Thymus (tissue), 14 donors: Measurements from ENCODE around the gene MCC. TPM values are rescaled to one million over a fixed set of nuclear protein-coding genes. Genes with fewer than 3 reads are reported as not detected.
A peak's percentile ranks its signal among the peaks of the same experiment; 100 is the strongest.

ENCODE experiments used
- DNase-seq, 9 donors: peaks; one replicate each; pipeline ENCODE4 v3.0.0-alpha.2; 2013; ENCODE audit warnings: low spot score in 9 of 9, low read depth in 6 of 9, missing footprints in 1 of 9
- H3K27ac ChIP-seq, 2 donors: one replicate each; pipeline ENCODE4 v1.5.1; 2013; ENCODE audit warnings: control low read depth in 1 of 2, low read depth in 1 of 2, low read length in 1 of 2, mild to moderate bottlenecking in 1 of 2, moderate library complexity in 1 of 2
- H3K27me3 ChIP-seq, 2 donors: one replicate each; pipeline ENCODE4 v1.5.1; 2013; ENCODE audit warnings: low read length in 1 of 2; ENCODE audit not compliant: control insufficient read depth in 2 of 2, insufficient read depth in 1 of 2
- H3K36me3 ChIP-seq, 2 donors: one replicate each; pipeline ENCODE4 v1.5.1; 2013; ENCODE audit warnings: low read length in 1 of 2, mild to moderate bottlenecking in 1 of 2, moderate library complexity in 1 of 2; ENCODE audit not compliant: control insufficient read depth in 2 of 2, insufficient read depth in 2 of 2
- H3K4me1 ChIP-seq, 2 donors: one replicate each; pipeline ENCODE4 v1.5.1; 2013; ENCODE audit warnings: low read length in 2 of 2; ENCODE audit not compliant: control insufficient read depth in 2 of 2, insufficient read depth in 2 of 2
- H3K4me3 ChIP-seq, 2 donors: one replicate each; pipeline ENCODE4 v1.5.1; 2013; ENCODE audit warnings: low read length in 2 of 2, control low read depth in 1 of 2, mild to moderate bottlenecking in 1 of 2
- H3K9me3 ChIP-seq, 2 donors: one replicate each; pipeline ENCODE4 v1.5.1; 2013; ENCODE audit warnings: low read length in 1 of 2, mild to moderate bottlenecking in 1 of 2; ENCODE audit not compliant: control insufficient read depth in 2 of 2, insufficient read depth in 1 of 2
- WGBS: extraction: QIAGEN DNeasy Blood & Tissue Kit; methylation state at CpG from one replicate; pipeline ENCODE4 v1.1.7; 2013; 5-methylcytosine and 5-hydroxymethylcytosine counted together
- long read RNA-seq, 10 donors: transcript quantifications; one replicate each; lab custom pipeline, GENCODE V29; 2026
- polyA plus RNA-seq: library from polyadenylated mRNA; stranded (reverse); fragments of 200-250 nt; gene quantifications from one replicate; pipeline ENCODE4 v1.2.3, GENCODE V29; 2013
- total RNA-seq: library from RNA; stranded (reverse); fragments of 120-200 nt; gene quantifications from one replicate; pipeline ENCODE4 v1.2.4, GENCODE V29; 2013
- donor health status: healthy.

Gene MCC
- total RNA-seq: 7.0 TPM
- 5.1 TPM for polyA plus RNA-seq
- long read RNA-seq, donor 1: 0 reads
- long read RNA-seq, donor 2: 0 reads
- long read RNA-seq, donor 3: 0 reads
- long read RNA-seq, donor 4, partial matches to known transcripts: 0 of 1 reads
- long read RNA-seq, donor 4, other reads (novel, unspliced or antisense): 0 of 1 reads
- long read RNA-seq, donor 5, full-length matches to known transcripts: 1 of 1 reads
- long read RNA-seq, donor 5, partial matches to known transcripts: 0 of 1 reads
- long read RNA-seq, donor 5, other reads (novel, unspliced or antisense): 0 of 1 reads
- long read RNA-seq, donor 6, full-length matches to known transcripts: 1 of 1 reads
- long read RNA-seq, donor 6, partial matches to known transcripts: 0 of 1 reads
- long read RNA-seq, donor 6, other reads (novel, unspliced or antisense): 0 of 1 reads
- long read RNA-seq, donor 7, partial matches to known transcripts: 0 of 1 reads
- long read RNA-seq, donor 7, other reads (novel, unspliced or antisense): 0 of 1 reads
- long read RNA-seq, donor 8: 0 reads
- long read RNA-seq, donor 9, full-length matches to known transcripts: 1 of 1 reads
- long read RNA-seq, donor 9, partial matches to known transcripts: 0 of 1 reads
- long read RNA-seq, donor 9, other reads (novel, unspliced or antisense): 0 of 1 reads
- long read RNA-seq, donor 10: 0 reads

DNA sequence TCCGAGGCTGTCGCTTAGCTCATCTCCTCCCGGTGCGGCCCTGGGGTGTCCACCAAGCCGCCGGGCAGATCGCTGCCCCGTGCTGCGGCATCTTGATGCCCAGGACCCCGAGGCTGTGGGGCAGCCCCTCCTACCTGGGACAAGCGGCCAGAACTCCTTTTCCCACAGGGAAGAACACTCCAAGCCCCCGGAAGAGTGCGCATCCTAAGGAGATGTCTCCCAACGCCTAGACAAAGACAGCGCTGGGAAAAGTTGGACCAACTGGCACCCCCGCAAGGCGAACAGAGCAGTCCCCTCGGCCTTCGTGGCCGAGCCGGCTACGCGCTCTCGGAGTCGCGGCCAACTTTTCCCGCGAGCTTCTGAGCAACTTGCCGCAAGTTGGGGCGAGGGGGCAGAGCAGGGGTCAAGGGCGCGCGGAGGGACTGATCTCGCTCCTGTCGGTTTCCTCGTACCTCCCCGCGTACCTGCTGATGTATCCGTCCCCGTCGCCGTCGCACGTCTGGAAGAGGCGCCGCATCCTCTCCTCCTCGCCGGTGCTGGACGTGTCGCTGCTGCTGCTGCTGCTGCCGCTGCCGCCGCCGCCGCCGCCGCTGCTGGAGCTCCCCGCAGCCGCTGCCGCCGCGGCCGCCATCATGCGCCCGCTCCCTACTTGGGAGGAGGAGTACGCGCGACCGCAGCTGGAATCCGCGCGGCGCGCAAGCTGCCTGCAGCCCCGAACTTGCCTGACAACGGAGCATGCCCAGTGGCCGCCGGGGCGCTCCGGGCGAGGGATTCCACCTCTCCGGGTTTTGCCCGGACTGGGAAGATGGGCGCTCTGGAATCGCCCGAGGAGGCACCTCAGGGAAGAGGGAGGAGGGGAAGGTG is at the start of gene MCC:
TSS of gene MCC (minus strand) at position 673 of the 864 bp plus-strand sequence.
- peak in 3 of 9 donors; percentile 18 to 28 (median 26) for DNase-seq
- peaks cover 3 to 15% of the 10 kb centered on the region in 2 donors for H3K9me3 ChIP-seq
- no peaks in the 10 kb centered on the region for H3K36me3 ChIP-seq
- peak within 1 kb of the TSS in 1 of 2 donors; percentile 2 for H3K27ac ChIP-seq
- 2% methylated on average over 86 of the region's 86 CpGs for whole genome bisulfite sequencing
- H3K4me3 ChIP-seq: peak within 1 kb of the TSS; percentile 33 to 35
- H3K27me3 ChIP-seq: peaks cover 34 to 67% of the 10 kb centered on the region in 2 donors
- H3K4me1 ChIP-seq: peaks cover 0 to 14% of the 10 kb centered on the region in 2 donors

DNA sequence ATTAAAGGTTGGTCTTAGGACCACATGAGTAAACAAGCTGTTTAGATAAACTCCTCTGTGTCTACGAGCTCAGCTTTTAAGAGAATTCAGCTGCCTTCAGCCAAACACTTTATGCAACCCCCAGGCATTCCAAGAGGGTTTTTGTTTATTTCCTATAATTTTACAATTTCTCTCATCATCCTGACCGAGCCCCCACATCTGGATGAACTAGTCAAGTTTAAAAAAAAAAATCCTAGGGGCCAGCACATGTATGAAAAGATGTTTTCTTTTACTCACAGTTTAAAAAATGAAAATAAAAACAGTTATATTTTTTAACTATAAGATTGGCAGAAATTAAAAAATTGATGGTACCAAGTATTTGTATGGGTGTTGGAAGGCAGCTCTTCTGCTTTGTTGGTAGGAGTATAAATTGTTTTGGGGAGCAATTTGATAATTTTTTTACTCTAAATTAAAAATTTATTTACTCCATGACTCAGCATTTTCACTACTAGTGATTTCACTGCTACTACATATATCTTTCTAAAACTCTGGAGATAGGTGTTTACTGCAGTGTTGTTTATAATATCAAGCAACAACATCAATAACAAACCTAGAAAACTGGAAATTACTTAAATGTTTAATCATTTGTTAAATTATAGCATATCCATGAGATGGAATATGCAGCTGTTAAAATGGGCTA is 43.4 kb upstream of the MCC start:
- DNase-seq: no peak
- H3K27ac ChIP-seq: no peak overlapping the region
- H3K4me3 ChIP-seq: no peak overlapping the region
- H3K36me3 ChIP-seq: peaks cover 6 to 16% of the 10 kb centered on the region in 2 donors
- H3K4me1 ChIP-seq: no peaks in the 10 kb centered on the region
- no peaks in the 10 kb centered on the region for H3K27me3 ChIP-seq
- WGBS: 98% methylated on average over 2 of the region's 2 CpGs
- peaks cover 2 to 6% of the 10 kb centered on the region in 2 donors for H3K9me3 ChIP-seq

DNA sequence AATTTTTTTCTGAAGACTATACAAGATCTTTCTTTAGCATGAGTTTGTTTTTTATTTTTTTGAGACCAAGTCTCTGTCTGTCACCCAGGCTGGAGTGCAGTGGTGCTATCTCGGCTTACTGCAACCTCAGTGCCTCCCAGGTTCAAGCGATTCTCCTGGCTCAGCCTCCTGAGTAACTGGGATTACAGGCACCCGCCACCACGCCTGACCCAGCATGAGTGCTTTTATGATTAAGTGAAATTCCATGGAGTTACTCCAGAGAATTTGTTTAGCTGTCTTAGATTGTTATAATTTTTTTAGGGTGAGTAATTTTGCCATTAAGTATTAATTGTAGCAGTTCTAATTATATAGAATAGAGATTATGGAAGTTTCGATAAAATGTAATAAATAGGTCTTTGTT is 39.5 kb upstream of the MCC start:
- Histone ChIP-seq H3K4me1 (no peaks in the 10 kb centered on the region), H3K36me3 (peaks cover 6 to 12% of the 10 kb centered on the region in 2 donors), H3K9me3 (peaks cover 2 to 6% of the 10 kb centered on the region in 2 donors), H3K27me3 (no peaks in the 10 kb centered on the region), H3K4me3 (no peak overlapping the region), H3K27ac (no peak overlapping the region)
- no peak for DNase-seq
- 99% methylated on average over 5 of the region's 5 CpGs for WGBS

DNA sequence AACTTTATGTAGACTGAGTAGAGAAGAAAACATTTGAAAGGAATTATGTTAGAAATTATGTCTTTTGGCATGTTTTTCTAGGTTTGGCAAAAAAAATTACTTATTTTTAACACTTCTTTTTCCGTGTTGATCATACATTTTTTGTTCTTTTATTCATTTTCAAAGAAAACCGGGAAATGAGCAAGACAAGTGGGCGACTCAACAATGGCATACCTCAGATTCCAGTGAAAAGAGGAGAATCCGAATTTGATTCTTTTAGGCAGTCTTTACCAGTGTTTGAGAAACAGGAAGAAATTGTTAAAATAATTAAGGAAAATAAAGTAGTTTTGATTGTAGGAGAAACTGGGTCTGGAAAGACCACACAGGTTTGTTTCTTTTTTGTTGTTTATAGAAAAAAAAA is 38.2 kb upstream of the MCC start:
- Histone ChIP-seq H3K4me3 (no peak overlapping the region), H3K9me3 (peaks cover 2 to 5% of the 10 kb centered on the region in 2 donors), H3K27me3 (no peaks in the 10 kb centered on the region), H3K27ac (no peak overlapping the region), H3K4me1 (no peaks in the 10 kb centered on the region), H3K36me3 (peaks cover 6 to 10% of the 10 kb centered on the region in 2 donors)
- DNase-seq: no peak
- WGBS: over 99% methylated on average over 4 of the region's 4 CpGs

DNA sequence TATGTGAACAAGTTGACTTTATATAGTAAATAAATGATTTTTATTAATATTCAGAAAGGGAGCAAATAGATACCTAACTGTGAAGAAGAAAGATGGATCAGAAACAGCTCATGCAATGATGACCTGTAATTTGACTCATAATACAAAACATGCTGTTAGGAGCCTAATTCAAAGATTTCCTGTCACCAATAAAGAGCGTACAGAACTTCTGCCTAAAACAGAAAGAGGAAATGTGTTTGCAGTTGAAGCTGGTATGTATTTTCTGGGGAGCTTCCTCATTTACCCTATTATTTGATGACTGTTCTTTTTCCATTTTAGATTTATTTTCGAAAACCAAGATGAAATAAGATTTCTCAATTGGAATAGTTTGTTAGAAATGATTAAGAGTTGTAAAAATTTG is 36.7 kb upstream of the MCC start:
- DNase-seq: peak in 2 of 9 donors; percentile 9 to 42
- no peaks in the 10 kb centered on the region for H3K4me1 ChIP-seq
- H3K27ac ChIP-seq: no peak overlapping the region
- H3K36me3 ChIP-seq: peaks cover 0 to 11% of the 10 kb centered on the region in 2 donors
- no peaks in the 10 kb centered on the region for H3K27me3 ChIP-seq
- no peak overlapping the region for H3K4me3 ChIP-seq
- H3K9me3 ChIP-seq: no peaks in the 10 kb centered on the region
- WGBS: 17% methylated on average over 2 of the region's 2 CpGs

DNA sequence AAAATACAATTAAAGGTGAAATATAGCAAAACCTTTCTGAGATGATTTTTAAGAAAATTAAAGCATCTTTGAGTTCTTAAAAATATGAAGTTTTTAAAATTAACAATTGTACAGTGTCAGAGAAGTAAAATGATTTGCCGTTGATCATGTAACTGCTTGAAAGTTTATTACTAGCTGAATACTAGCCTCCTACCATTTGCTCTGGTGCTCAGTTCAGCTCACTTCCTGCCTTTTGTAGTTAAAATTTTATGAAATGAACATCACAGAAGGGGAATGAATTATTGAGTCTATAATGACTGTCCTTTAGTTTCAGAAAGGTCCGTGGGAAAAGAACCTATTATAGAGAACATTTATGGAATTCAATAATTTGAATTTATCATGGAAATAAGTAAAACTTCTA is 34.9 kb upstream of the MCC start:
- Histone ChIP-seq H3K36me3 (peaks cover 0 to 20% of the 10 kb centered on the region in 2 donors), H3K4me3 (no peak overlapping the region), H3K27me3 (no peaks in the 10 kb centered on the region), H3K9me3 (no peaks in the 10 kb centered on the region), H3K27ac (no peak overlapping the region), H3K4me1 (no peaks in the 10 kb centered on the region)
- WGBS: 93% methylated on average over 2 of the region's 2 CpGs
- DNase-seq: no peak

DNA sequence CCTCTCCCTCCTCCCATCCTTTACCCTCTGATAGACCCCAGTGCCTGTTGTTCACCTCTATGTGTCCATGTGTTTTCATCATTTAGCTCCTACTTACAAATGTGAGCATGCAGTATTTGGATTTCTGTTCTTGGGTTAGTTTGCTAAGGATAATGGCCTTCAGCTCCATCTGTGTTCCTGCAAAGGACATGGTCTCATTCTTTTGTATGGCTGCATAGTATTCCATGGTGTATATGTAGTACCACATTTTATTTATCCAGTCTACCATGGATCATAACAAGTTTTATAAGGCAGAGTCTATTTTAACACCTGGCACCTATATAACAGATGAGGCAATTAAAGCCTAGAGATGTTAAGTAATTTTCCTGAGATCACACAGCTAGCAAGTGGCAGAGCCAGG is 32.6 kb upstream of the MCC start:
- Histone ChIP-seq H3K4me3 (no peak overlapping the region), H3K36me3 (peaks cover 0 to 21% of the 10 kb centered on the region in 2 donors), H3K4me1 (no peaks in the 10 kb centered on the region), H3K27ac (no peak overlapping the region), H3K27me3 (no peaks in the 10 kb centered on the region), H3K9me3 (no peaks in the 10 kb centered on the region)
- DNase-seq: no peak

DNA sequence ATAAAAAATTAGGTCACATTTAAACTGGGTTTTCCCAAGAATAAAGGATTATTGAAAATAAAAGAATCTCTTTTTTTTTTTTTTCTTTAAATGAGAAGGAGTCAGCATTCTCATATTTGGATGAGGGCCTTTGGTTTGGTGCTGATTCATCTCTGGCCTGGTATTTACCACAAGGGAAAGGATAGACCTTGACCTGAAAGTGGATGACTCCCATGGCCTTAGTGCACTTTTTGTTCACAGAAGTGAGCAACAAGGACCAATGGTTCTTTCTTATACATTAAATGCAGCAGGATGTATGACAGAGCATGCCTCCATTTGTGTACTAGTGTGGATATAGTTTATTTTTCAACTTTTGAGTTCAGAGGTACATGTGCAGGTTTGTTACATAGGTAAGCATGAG is 32.2 kb upstream of the MCC start:
- peaks cover 0 to 21% of the 10 kb centered on the region in 2 donors for H3K36me3 ChIP-seq
- no peak overlapping the region for H3K27ac ChIP-seq
- DNase-seq: no peak
- no peaks in the 10 kb centered on the region for H3K9me3 ChIP-seq
- no peaks in the 10 kb centered on the region for H3K27me3 ChIP-seq
- H3K4me3 ChIP-seq: no peak overlapping the region
- H3K4me1 ChIP-seq: no peaks in the 10 kb centered on the region
